Stimulated activated CD8-positive, alpha-beta memory T cell treated with anti-CD3 and anti-CD28 coated beads, Interleukin-12 subunit alpha, Interleukin-12 subunit beta, amount 100 ng/mL, for 4 hours (primary cell): ENCODE measurements around the gene FER.
"Not testable (repeated sequence)": the region's sequence is repeated elsewhere in the genome, so short reads cannot be mapped to it uniquely, and the experiment has no call there.

ENCODE experiments used
- DNase-seq: peaks from one replicate; pipeline ENCODE4 v3.0.0-alpha.2; 2020; ENCODE audit warnings: low read depth

Gene FER

DNA sequence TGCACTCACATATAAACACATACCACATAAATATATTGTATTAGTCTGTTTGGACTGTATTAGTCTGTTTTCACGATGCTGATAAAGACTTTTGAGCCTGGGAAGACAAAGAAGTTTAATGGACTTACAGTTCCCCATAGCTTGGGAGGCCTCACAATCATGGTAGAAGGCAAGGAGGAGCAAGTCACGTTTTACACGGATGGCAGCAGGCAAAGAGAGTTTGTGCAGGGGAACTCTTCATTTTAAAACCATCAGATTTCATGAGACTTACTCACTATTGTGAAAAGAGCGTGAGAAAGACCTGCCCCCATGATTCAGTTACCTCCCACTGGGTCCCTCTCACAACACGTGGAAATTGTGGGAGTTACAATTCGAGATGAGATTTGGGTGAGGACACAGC is 133.4 kb downstream of the FER start:
- DNase-seq = no peak

DNA sequence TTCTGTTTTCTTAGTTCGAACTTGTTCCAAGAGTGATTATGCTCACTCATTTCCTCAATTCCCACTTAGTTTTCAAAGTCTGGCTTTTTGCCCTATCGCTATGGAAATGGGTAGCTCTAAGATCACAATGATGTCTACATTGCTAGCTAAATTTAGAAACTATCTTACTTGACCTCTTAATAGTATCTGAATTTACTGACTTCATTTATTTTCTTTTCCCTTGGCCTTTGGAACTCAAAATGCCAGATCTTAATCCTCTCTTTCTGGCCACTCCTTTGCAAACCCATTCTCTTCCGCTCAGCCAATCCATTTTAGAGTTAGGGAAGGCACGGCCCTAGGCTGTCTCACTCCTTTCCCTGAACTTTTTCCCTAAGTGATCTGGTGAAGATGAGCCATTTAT is 137.0 kb downstream of the FER start:
- no peak for DNase-seq

DNA sequence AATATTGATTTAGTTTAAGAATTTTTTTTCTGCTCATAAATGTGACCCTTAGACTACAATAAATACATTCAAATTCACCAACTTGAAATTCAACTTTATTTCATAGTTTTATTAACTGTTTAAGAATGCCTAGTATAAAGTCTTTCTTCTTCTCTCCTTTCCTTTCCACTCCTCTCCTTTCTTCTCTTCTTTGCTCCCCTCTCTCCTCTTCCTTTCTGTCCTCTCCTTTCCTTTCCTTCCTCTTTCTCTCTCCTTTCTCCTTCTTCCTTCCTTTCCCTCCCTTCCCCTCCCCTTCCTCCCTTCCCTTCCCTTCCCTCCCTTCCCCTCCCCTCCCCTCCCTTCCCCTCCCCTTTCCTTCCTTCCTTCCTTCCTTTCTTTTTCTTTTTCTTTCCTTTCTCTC is 150.6 kb downstream of the FER start:
- no peak for DNase-seq

DNA sequence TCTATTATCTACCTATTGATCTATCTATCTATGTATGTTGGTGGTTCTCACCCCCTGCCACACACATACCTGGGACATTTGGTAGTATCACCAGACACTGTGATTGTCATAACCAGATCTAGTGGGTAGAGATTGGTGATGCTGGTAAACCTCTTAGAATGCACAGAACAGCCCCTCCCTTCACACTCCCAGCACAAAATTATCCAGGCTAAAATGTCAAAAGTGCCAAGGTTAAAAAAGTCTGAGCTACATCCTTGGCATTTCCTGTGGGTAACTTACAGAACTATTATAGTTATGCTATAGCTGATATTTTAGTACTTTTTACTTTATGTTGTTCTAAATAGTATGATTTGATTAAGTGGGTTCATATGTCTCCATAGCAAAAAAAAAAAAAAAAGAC is 151.0 kb downstream of the FER start:
- DNase-seq = no peak

DNA sequence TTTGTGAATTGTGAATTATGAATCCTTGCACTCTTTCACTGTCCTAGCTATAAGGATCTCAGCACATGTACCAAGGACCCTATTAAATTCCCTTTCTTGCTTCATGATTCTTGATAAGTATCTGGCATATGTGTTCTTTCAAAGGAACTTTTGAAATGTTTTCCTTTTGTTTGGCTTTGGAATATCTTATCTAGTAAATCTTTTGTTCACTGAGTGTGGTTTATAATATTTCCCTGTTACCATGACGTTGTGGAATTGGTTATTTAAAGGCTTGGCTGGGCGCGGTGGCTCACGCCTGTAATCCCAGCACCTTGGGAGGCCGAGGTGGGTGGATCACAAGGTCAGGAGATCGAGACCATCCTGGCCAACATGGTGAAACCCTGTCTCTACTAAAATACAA is 151.5 kb downstream of the FER start:
- not testable (repeated sequence) for DNase-seq

DNA sequence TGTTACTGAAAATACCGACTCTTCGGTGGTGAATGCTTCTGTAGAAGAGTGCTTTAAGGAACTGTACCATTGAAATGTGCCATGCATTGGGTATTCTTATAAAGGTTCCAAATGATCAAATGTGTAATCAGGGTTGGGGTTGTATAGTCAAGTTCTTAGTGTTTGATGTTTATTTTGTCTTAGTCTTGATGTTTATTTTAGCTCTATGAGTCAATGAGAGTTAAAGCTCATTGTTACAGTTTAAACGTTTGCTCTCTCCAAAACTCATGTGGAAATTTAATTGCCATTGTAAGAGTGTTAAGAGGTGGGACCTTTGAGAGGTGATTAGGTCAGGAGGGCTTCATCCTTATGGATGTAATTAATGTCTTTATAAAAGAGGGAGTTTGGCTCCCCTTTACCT is 153.0 kb downstream of the FER start:
- no peak for DNase-seq

DNA sequence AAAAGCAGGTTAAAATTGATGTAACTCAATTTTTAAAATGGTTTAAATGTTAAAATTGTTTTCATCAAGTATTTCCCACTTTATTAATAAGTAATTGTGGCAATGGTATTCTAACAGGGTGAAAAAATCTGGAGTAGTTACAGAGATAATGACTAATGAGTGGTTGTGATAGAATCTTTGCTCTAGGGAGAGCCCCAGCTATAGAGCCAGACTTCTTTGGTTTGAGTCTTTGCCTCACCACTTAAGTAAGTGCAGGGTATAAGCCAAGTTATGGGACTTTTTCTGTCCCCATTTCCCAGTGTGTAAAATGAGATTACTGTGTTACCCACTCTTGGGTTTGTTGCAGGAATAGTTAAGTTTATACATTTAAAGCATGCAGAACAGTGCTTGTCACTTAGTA is 158.1 kb downstream of the FER start:
- DNase-seq = no peak

DNA sequence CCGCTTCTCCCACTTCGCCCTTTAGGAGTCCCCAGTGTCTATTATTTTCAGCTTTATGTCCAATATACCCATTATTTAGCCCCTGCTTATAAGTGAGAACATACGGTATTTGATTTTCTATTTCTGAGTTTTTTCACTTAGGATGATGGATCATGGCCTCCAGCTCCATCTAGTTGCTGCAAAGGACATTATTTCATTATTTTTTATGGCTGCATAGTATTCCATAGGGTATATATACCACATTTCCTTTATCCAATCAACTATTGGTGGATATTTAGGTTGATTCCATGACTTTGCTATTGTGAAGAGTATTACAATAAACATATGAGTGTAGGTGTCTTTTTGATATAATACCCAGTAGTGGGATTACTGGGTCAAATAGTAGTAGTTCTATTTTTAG is 162.9 kb downstream of the FER start:
- no peak for DNase-seq

DNA sequence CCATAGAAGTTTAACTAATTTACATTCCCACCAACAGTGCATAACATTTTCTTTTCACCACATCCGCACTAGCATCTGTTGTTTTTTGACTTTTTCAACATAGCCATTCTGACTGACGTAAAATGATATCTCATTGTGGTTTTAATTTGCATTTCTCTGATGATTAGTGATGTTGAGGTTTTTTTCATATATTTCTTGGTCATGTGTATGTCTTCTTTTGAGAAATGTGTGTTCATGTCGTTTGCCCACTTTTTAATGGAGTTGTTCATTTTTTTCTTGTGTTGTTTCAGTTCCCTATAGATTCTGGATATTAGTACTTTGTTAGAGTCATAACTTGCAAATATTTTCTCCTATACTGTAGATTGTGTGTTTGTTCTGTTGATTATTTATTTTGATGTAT is 163.4 kb downstream of the FER start:
- DNase-seq = no peak

DNA sequence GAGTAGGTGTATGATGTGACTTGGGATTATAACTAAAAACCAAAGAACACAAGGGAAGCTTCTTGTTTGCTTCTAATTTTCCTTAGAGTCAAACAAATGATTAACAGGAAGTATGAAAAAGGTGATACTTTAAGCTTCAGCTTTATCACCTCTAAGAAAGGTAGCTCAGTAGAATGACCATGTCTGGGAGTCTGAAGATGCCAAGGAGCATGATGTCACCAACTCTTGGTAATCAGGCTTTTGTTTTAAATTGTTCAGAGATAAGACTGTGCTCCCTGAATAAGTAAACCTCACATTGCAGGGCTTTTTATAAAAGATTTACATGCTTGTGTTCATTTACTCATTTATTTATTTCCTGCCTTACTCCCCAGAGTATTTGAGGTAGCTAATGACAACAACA is 169.9 kb downstream of the FER start:
- no peak for DNase-seq

DNA sequence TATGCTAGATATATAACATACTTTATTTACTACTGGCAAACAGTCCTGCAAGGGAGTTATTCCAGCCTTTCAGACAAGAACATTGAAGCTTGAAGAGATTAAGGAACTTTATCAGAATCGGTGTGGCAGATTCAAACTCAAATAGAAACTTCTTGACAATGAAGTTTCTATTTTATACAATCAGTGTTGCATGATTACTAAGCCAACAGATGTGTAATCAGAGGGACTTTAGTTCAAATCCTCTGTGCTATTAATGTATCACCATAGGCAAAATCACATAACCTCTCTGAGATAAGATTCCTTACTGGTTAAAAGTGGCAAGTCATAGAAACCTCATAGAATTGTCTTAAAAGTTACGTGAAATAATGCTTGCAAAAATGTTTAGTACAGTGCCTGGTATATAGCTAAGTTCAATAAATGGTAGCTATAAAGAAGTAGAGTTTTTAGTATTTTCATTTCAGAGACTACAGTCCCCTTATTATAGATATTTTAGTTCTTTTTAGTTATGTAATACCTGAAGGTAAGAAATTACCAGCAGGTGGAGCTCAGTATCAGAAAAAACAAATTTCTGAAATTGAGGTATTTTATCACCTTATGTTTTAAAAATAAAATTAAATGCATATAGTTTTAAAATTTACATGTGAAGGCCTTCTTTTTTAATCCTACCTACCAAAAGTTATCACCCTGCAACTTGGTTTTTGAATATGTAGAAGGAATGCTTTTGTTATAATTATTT is 172.1 kb downstream of the FER start:
- no peak for DNase-seq

DNA sequence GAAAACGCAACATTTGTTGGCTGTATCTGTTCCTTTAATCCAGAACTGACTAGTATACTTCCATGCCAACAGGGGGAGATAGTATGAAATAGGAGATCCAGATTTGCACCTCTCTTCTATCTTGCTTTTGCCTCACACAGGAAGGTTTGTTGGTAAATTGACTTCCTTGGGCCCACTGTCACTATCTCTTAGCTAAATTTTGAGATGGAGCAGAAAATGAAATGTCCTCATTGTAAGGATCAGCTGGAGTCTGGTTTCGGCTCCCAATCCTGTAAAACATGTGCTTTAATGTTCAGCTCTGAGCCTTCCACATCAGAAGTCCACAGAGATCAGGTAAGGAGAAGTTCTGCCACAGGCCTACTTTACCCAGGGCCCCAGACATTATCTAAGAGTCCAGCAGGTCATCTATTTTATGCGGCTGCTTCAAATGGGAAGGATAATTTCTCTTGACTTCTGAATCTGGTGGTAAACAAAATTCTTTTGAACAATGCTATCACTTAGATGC is 176.8 kb downstream of the FER start:
- DNase-seq = no peak

DNA sequence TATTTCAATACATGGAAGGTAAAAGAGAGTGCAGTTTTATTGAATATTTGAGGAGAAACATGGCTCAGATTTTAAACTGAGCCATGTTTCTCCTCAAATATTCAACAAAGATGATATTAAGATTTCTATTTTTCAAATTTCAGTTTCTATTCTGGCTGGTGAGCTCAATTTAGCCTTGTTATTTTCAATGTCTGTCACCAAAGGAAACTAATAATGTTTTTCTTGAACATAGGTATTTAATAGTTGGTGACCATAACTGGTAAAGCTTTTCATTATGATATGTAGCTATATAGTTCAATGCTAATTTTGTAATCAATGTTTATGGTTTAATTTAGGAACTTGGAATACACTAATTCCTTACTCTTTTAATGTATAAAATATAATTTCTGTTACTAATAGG is 177.4 kb downstream of the FER start:
- no peak for DNase-seq

DNA sequence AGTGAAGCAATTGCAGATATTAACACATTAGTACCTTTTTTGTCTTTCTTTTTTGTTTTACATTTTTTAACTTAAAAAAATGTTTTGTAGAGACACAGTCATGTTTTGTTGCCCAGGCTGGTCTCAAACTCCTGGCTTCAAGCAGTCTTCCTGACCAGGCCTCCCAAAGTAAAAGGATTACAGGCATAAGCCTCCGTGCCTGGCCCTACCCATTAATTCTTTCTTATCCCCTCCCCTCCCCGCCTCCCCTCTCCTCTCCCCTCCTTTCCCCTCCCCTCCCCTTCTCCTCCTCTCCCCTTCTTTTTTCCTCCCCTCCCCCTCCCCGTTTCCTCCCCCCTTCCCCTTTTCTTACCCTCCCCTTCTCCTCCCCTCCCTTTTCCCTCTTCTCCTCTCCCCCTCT is 182.4 kb downstream of the FER start:
- no peak for DNase-seq

DNA sequence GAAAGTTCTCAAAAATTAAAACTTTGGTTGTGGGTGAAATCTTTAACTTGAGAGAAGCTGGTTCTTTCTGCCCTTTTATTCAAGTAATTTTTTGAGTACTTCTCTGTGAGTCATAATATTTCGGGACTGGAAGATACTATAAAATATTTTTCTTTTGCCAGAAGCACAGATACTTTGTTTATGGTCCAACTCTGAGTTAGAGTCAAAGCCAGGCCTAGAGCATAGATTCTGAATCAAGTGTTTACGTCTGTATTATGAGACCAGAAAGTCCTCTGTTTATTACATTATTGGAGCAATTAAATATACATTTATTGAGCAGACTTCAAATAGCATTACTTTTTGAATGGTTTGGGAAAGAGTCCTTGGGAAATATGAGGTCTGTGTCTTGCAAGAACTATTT is 187.9 kb downstream of the FER start:
- DNase-seq = no peak

DNA sequence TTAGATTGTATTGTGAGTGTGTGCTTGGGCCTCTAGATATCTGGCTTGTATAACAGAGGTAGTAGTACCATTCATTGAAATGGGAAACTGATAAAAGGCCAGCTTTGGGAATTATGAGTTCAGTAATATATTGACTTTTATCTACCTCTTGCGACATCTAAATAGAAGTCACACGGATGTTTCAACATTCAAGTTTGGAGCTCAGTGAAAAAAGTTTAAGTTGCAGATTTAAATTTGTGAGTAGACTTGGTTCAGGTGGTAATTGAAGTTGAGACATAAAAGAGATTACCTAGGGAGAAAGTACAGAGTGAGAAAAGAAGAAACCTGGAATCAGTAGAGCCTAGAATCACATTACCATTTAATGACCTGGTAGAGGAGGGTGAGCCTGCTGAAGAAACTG is 189.5 kb downstream of the FER start:
- no peak for DNase-seq

DNA sequence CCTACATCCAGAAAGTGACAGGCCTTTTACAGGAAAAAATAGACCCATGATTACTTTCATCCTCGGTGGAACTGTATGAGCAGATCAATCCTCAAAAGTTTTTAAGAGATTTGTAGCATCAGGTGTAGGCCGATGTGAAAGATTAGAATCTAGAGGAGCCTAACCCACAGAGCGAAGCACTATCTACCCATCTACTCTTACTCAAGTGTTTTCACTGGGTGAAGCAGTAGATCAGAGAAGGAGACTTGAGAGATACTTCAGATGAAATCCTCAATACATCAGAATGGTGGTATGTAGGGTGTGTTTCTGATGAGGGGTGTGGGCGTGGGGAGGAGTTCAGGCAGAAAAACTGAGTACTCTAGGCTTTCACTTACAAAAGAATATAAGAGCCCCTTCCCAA is 192.8 kb downstream of the FER start:
- DNase-seq = no peak

DNA sequence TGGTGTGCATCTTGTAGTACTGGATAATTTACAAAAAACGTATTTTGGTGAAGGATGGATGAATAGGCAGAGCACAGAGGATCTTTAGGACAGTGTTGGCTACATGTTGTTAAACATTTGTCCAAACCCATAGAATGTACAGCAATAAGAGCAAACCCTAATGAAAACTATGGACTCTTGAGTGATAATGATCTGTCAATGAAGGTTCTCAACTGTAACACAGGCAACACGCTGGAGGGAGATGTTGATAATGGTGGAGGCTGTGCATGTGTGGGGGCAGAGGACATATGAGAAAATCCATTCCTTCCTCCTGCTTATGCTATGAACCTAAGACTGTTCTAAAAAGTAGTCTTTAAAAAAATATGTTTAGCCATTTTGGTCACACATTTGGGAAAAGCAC is 194.0 kb downstream of the FER start:
- no peak for DNase-seq

DNA sequence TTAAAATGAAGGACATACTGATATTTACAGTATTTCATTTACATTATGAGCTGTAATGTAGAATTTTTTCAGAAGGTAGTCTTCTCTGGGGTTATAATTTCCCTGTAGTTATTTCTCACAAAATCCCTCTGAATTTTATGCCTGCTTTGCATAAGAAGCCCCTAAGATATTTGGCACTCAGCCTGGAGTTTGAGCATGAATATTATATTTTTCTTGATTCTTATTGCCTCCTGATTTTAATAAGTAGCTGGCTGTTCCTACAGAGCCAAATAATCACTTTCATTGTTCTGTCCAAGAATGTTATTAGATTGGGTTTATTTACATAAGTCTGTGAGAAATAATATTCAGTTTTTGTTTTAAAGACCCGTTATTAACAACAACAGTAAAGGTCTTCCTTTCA is 195.0 kb downstream of the FER start:
- DNase-seq = no peak

DNA sequence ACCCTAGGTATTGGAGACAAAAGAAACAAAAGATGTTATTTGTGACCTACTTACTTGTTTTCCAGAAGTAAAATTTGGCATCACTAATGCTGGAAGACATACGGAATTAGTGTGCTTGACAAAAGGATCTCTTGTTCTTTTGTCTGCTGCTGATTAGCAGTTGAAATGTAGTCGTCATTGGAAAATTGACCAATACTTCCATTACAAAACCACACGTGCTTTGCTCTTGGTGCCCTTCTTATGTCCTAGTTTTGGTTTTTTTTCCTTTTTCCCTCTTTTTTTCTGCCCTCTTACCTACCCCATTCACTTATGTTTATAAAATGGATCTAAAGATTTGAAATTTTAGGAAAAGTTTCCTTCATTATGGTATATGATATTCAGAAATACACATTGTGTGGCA is 197.4 kb downstream of the FER start:
- no peak for DNase-seq

DNA sequence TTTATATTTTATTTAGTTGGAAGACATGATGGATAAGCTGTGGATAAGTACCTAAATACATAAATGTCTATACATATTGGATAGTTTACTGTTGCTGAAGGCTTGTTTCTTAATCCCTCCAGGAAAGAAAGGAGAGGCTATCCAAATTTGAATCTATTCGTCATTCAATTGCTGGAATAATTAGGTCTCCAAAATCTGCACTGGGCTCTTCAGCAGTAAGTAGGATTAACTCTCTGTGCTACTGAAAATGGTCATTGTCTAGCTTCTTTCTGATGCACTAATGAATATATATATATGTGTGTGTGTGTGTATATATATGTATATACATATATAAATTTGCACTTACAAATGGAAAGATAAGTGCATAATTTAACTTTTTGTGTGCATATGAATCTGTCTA is 198.3 kb downstream of the FER start:
- DNase-seq = no peak

DNA sequence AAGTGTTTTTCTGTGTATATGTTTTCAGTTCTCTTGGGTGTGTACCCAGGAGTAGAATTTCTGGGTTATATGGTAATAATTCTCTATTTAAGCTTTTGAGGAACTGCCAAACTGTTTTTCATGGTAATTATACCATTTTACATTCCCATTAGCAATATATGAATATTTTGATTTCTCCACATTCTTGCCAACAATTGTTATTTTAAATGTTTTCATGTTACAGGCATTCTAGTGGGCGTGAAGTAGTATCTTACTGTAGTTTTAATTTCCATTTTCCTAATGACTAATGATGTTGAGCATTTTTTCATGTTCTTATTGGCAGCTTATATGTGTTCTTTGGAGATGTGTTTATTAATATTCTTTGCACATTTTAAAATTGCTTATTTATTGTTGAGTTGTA is 199.5 kb downstream of the FER start:
- no peak for DNase-seq

DNA sequence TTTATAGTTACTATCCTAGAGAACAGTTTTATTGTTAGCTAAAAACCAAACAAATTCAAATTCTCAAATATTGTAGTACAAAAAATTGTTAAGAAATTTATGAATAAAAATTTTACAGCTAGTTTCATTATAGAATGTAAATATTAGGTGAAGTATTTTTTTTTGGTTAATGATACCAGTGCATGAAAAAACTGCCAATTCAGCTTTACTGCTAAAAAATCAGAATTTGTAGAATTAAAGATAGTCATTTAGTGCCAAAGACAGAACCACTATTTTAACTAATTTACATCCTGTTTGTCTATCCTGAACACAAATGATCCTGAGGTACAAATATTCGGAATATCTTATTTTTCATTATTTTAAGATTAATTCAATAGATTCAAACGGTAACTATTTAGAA is 202.6 kb downstream of the FER start:
- DNase-seq = no peak

DNA sequence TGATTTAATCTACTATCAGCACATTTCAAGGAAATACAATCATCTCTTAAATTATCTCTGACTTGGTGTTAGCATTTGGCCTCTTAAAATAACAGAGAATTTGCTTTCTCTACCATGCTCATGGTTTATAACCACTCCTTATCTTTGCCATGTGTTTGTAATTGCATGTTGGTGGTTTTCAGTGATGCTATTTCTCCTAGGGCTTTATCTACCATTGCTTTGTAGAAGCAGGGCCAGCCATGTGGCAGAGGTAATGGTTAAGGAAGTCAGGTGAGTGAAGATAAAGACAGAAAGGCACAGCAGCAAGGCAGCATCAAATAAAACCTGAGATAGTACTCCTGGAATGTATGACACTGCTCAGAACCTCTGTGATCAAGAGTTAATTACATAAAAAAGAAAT is 206.2 kb downstream of the FER start:
- DNase-seq = no peak

DNA sequence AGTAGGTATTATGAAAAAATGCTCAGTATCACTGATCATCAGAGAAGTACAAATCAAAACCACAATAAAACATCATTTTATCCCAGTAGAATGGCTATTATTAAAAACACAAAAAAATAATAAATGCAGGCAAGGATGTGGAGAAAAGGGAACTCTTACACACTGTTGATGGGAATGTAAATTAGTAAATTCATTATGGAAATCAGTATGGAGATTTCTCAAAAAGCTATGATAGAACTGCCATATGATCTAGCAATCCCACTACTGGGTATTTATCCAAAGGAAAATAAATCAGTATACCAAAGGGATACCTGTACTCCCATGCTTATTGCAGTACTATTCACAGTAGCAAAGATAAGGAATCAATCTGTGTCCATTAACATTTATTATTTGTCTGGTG is 209.6 kb downstream of the FER start:
- no peak for DNase-seq
